Gastrocnemius medialis (tissue), 4 donors: ENCODE measurements around the gene TRIM36.

ENCODE experiments used
- POLR2A ChIP-seq, 2 donors: fragments of 450-650 bp; IDR thresholded peaks; one replicate each; pipeline ENCODE4 v1.6.1; 2017; ENCODE audit warnings: antibody characterized with exemption in 2 of 2, mild to moderate bottlenecking in 2 of 2, moderate library complexity in 2 of 2
- TF ChIP-seq, protein P1 (sequence below), 5 experiments: fragments of 450-650 bp in 3 of 5; fragments of 200-600 bp in 2 of 5; sonication (generic) in 2 of 5; IDR thresholded peaks in 4 of 5; conservative IDR thresholded peaks in 1 of 5; 1 replicate in 4 of 5; 2 replicates in 1 of 5; pipeline ENCODE4 v1.5.1; 2016 to 2019; ENCODE audit warnings: antibody characterized with exemption in 5 of 5, mild to moderate bottlenecking in 3 of 5, moderate library complexity in 3 of 5

DNA sequence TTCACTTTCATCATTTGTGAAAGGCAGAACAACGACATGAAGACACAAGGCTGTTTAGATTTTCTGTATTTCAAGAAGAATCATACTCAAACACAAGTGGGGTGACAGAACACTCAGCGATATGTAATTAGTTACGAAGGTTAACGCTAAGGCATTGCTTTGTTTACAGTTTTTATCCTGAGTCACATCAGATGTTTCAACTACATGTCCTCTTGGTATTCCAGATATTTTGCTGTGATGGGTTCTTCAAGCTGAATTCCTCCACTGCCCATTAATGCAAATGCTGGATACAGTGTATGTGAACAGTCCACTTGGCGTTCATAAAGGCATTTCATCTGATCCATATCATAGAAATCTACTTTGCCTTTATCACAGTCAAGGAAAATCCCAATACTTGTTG is 43.4 kb downstream of the TRIM36 start:
- TF ChIP-seq, protein P1, sequence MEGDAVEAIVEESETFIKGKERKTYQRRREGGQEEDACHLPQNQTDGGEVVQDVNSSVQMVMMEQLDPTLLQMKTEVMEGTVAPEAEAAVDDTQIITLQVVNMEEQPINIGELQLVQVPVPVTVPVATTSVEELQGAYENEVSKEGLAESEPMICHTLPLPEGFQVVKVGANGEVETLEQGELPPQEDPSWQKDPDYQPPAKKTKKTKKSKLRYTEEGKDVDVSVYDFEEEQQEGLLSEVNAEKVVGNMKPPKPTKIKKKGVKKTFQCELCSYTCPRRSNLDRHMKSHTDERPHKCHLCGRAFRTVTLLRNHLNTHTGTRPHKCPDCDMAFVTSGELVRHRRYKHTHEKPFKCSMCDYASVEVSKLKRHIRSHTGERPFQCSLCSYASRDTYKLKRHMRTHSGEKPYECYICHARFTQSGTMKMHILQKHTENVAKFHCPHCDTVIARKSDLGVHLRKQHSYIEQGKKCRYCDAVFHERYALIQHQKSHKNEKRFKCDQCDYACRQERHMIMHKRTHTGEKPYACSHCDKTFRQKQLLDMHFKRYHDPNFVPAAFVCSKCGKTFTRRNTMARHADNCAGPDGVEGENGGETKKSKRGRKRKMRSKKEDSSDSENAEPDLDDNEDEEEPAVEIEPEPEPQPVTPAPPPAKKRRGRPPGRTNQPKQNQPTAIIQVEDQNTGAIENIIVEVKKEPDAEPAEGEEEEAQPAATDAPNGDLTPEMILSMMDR (IDR thresholded peaks at IDR 0.05 in 4 of 5, conservative IDR thresholded peaks at IDR 0.05 in 1 of 5), result no peak
- no peak for TF ChIP-seq POLR2A (IDR thresholded peaks at IDR 0.05)
